Measurements from ENCODE around the gene IFRD2.

GRCh38 chr3:50242381-50242770, 49.9 kb downstream of the IFRD2 start:
- TF ChIP-seq CTCF (IDR thresholded peaks at IDR 0.05) (no peak), EP300 (IDR thresholded peaks at IDR 0.05) (no peak), POLR2AphosphoS5 (IDR thresholded peaks at IDR 0.05) (no peak)

Measured in sigmoid colon (tissue), 4 donors.